Body of pancreas (tissue), 4 donors: ENCODE results near the gene JSRP1.

Source experiments
- CTCF ChIP-seq, 7 experiments: fragments of 450-650 bp in 4 of 7; fragments of 200-600 bp in 3 of 7; sonication (generic) in 3 of 7; IDR thresholded peaks; one replicate each; pipeline ENCODE4 v1.5.1; 2016 to 2019; ENCODE audit warnings: antibody characterized with exemption in 7 of 7
- POLR2A ChIP-seq, 3 donors: fragments of 450-650 bp; IDR thresholded peaks; one replicate each; pipeline ENCODE4 v1.6.1; 2016; ENCODE audit warnings: antibody characterized with exemption in 3 of 3, mild to moderate bottlenecking in 2 of 3

- TF ChIP-seq CTCF (IDR thresholded peaks at IDR 0.05) (no peak), POLR2A (IDR thresholded peaks at IDR 0.05) (no peak)
Measured at GRCh38 chr19:2283835-2284507, 27.8 kb upstream of the JSRP1 start.
